SK-N-SH (cell line): ENCODE results near the gene TRAPPC12. TPM values are rescaled to one million over a fixed set of nuclear protein-coding genes. Genes with fewer than 3 reads are reported as not detected.

Experiments used
- CTCF ChIA-PET: fragments of 300-600, 350-600 bp; formaldehyde crosslinking; extraction: SDS; loops from one replicate; lab custom pipeline; 2021; lab: Yijun Ruan, JAX
- POLR2A ChIA-PET: fragments of 350-600 bp; sonication (Branson Sonifier 250); formaldehyde crosslinking; extraction: SDS; loops from one replicate; lab custom pipeline; 2020; ENCODE audit warnings: antibody characterized with exemption, inconsistent platforms; lab: Yijun Ruan, JAX
- DNase-seq: peaks from one replicate; pipeline ENCODE4 v3.0.0; 2012
- H2AFZ ChIP-seq: fragments of 200-600 bp; sonication (generic); 2 replicates; pipeline ENCODE4 v1.8.1; 2016; ENCODE audit warnings: antibody characterized with exemption, mild to moderate bottlenecking, low read depth
- H3F3A ChIP-seq: fragments of 200-600 bp; sonication (generic); replicated peaks from 2 replicates; pipeline ENCODE3; 2016; ENCODE audit warnings: antibody characterized with exemption, mild to moderate bottlenecking; ENCODE audit not compliant: insufficient read depth
- H3K27ac ChIP-seq, 2 experiments: fragments of 200-500 bp in 1 of 2; fragments of 200-600 bp in 1 of 2; sonication (Bioruptor generic) in 1 of 2; sonication (generic), shearing (Covaris generic) in 1 of 2; 2 replicates each; pipeline versions ENCODE4 v1.5.1 to v1.6.1; 2014 to 2016; ENCODE audit warnings: low read depth in 2 of 2, inconsistent platforms in 1 of 2, low read length in 1 of 2, mild to moderate bottlenecking in 1 of 2, mixed read lengths in 1 of 2
- H3K27me3 ChIP-seq: fragments of 200-600 bp; sonication (generic), shearing (Covaris generic); 2 replicates; pipeline ENCODE4 v1.6.1; 2016; ENCODE audit warnings: mixed run types; ENCODE audit not compliant: insufficient read depth
- H3K36me3 ChIP-seq, 2 experiments: fragments of 200-500 bp in 1 of 2; fragments of 200-600 bp in 1 of 2; sonication (Bioruptor generic) in 1 of 2; sonication (generic) in 1 of 2; replicated peaks in 1 of 2; 2 replicates each; pipeline versions ENCODE3 to v1.5.1; 2014 to 2016; ENCODE audit warnings: low read length in 1 of 2, mild to moderate bottlenecking in 1 of 2; ENCODE audit not compliant: insufficient read depth in 2 of 2, control insufficient read depth in 1 of 2
- H3K4me1 ChIP-seq, 2 experiments: fragments of 200-500 bp in 1 of 2; fragments of 200-600 bp in 1 of 2; sonication (Bioruptor generic) in 1 of 2; sonication (generic), shearing (Covaris generic) in 1 of 2; 2 replicates each; pipeline versions ENCODE4 v1.5.1 to v1.6.1; 2014 to 2016; ENCODE audit warnings: low read depth in 1 of 2, low read length in 1 of 2, mixed run types in 1 of 2; ENCODE audit not compliant: insufficient read depth in 2 of 2, control insufficient read depth in 1 of 2
- H3K4me2 ChIP-seq: fragments of 200-600 bp; sonication (generic), shearing (Covaris generic); 2 replicates; pipeline ENCODE4 v1.6.1; 2017; ENCODE audit warnings: mixed run types
- H3K4me3 ChIP-seq, 2 experiments: fragments of 200-500 bp in 1 of 2; fragments of 200-600 bp in 1 of 2; sonication (Bioruptor generic) in 1 of 2; sonication (generic), shearing (Covaris generic) in 1 of 2; 2 replicates each; pipeline versions ENCODE4 v1.5.1 to v1.8.1; 2014 to 2016; ENCODE audit warnings: low read depth in 2 of 2, inconsistent platforms in 1 of 2, low read length in 1 of 2, mild to moderate bottlenecking in 1 of 2, mixed read lengths in 1 of 2, moderate library complexity in 1 of 2
- H3K79me2 ChIP-seq: fragments of 200-600 bp; sonication (generic); 2 replicates; pipeline ENCODE4 v1.8.1; 2017; ENCODE audit warnings: mild to moderate bottlenecking; ENCODE audit not compliant: insufficient read depth
- H3K9ac ChIP-seq: fragments of 200-600 bp; sonication (generic); 2 replicates; pipeline ENCODE4 v1.6.1; 2017; ENCODE audit warnings: mixed run types
- H3K9me2 ChIP-seq: fragments of 200-600 bp; sonication (generic); 2 replicates; pipeline ENCODE4 v1.6.1; 2017; ENCODE audit warnings: mixed run types
- H3K9me3 ChIP-seq: fragments of 200-600 bp; sonication (generic); 2 replicates; pipeline ENCODE4 v1.6.1; 2017; ENCODE audit warnings: mixed run types, mild to moderate bottlenecking, moderate library complexity
- H4K20me1 ChIP-seq: fragments of 200-600 bp; sonication (generic); 2 replicates; pipeline ENCODE4 v1.6.1; 2017; ENCODE audit warnings: mild to moderate bottlenecking, mixed run types; ENCODE audit not compliant: insufficient read depth
- EP300 ChIP-seq, 2 experiments: IDR thresholded peaks; 2 replicates each; pipeline versions ENCODE4 v1.4.0 to v1.6.1; 2012; ENCODE audit warnings: borderline replicate concordance in 1 of 2, low read depth in 1 of 2, low read length in 1 of 2
- EZH2phosphoT487 ChIP-seq: fragments of 200-600 bp; sonication (generic); IDR thresholded peaks from 2 replicates; pipeline ENCODE4 v1.6.1; 2017; ENCODE audit warnings: low read depth, mixed run types, mild to moderate bottlenecking, antibody characterized with exemption, moderate library complexity, borderline replicate concordance
- FOXJ3 ChIP-seq: sonication (generic); formaldehyde crosslinking; IDR thresholded peaks from 2 replicates; pipeline ENCODE4 v1.5.1; 2020; ENCODE audit warnings: mild to moderate bottlenecking, missing genetic modification reagents
- GATA2 ChIP-seq: sonication (generic); formaldehyde crosslinking; IDR thresholded peaks from 2 replicates; pipeline ENCODE4 v1.5.0; 2020; ENCODE audit warnings: mild to moderate bottlenecking, missing genetic modification reagents
- IRF3 ChIP-seq: fragments of 150-350 bp; IDR thresholded peaks from 2 replicates; pipeline ENCODE4 v1.6.1; 2016; ENCODE audit warnings: mild to moderate bottlenecking, low read depth, low read length
- JUND ChIP-seq: IDR thresholded peaks from 2 replicates; pipeline ENCODE4 v1.4.0; 2012
- MEF2A ChIP-seq: IDR thresholded peaks from 2 replicates; pipeline ENCODE4 v1.4.0; 2012; ENCODE audit warnings: low read depth, borderline replicate concordance
- MXI1 ChIP-seq: IDR thresholded peaks from 2 replicates; pipeline ENCODE4 v1.6.1; 2012; ENCODE audit warnings: mild to moderate bottlenecking, low read depth, low read length, improper control_type of control experiment
- NFIC ChIP-seq: IDR thresholded peaks from 2 replicates; pipeline ENCODE4 v1.4.0; 2012; ENCODE audit warnings: borderline replicate concordance
- PBX3 ChIP-seq: IDR thresholded peaks from 2 replicates; pipeline ENCODE4; 2012
- POLR2AphosphoS5 ChIP-seq: IDR thresholded peaks from 2 replicates; pipeline ENCODE4 v1.6.1; 2012; ENCODE audit warnings: low read depth, low read length
- RAD21 ChIP-seq: IDR thresholded peaks from 2 replicates; pipeline ENCODE4 v1.6.1; 2012; ENCODE audit warnings: mild to moderate bottlenecking, low read length
- RXRA ChIP-seq: IDR thresholded peaks from 2 replicates; pipeline ENCODE4 v1.4.0; 2012; ENCODE audit warnings: low read depth, mild to moderate bottlenecking, borderline replicate concordance
- SIN3A ChIP-seq: IDR thresholded peaks from 2 replicates; pipeline ENCODE4 v1.6.1; 2012; ENCODE audit warnings: low read depth, mild to moderate bottlenecking, low read length, moderate library complexity, borderline replicate concordance
- SMC3 ChIP-seq: IDR thresholded peaks from 2 replicates; pipeline ENCODE4 v1.6.1; 2012; ENCODE audit warnings: low read depth, low read length, improper control_type of control experiment
- TCF12 ChIP-seq: IDR thresholded peaks from 2 replicates; pipeline ENCODE4 v1.4.0; 2012
- TEAD4 ChIP-seq: IDR thresholded peaks from 2 replicates; pipeline ENCODE4 v1.4.0; 2012; ENCODE audit warnings: mild to moderate bottlenecking, borderline replicate concordance; ENCODE audit not compliant: insufficient read depth
- YY1 ChIP-seq: IDR thresholded peaks from 2 replicates; pipeline ENCODE4 v1.4.0; 2012; ENCODE audit warnings: low read depth, mild to moderate bottlenecking
- ZBTB33 ChIP-seq: IDR thresholded peaks from 2 replicates; pipeline ENCODE4 v1.4.0; 2012; ENCODE audit warnings: low read depth, borderline replicate concordance
- WGBS: methylation state at CpG from one replicate; pipeline ENCODE4 v1.1.6; 2017; ENCODE audit warnings: low lambda C conversion rate; 5-methylcytosine and 5-hydroxymethylcytosine counted together
- polyA plus RNA-seq, 3 experiments: library from polyadenylated mRNA; depleted of rRNA; stranded (reverse); fragments of >200 nt; gene quantifications; 2 replicates each; pipeline ENCODE4 v1.2.3, GENCODE V29; 2012

The TRAPPC12 gene
- polyA plus RNA-seq, 1 of the 3 experiments (the other 2 are of a cell fraction) = 83.3 TPM

- no peak overlapping the region for H3K4me2 ChIP-seq
- H3K9ac ChIP-seq = no peak overlapping the region
- TF ChIP-seq EZH2phosphoT487 (no peak), SMC3 (no peak), ZBTB33 (no peak), RAD21 (no peak), PBX3 (no peak), MEF2A (no peak), JUND (no peak), TEAD4 (no peak), EP300 (IDR thresholded peaks at IDR 0.05; ENCODE audit: borderline replicate concordance in 1 of 2, low read depth in 1 of 2, low read length in 1 of 2) (no peak), MXI1 (no peak), FOXJ3 (CRISPR knock-in tag) (no peak), YY1 (no peak), SIN3A (no peak), RXRA (no peak), NFIC (no peak), TCF12 (no peak), GATA2 (no peak), POLR2AphosphoS5 (no peak), IRF3 (no peak)
- H4K20me1 ChIP-seq = no peaks in the 10 kb centered on the region
- H3K79me2 ChIP-seq = no peaks in the 10 kb centered on the region
- peaks cover 0 to 6% of the 10 kb centered on the region in 2 experiments; a peak in 1 of 4 replicates for H3K4me1 ChIP-seq
- peak; percentile 48 for DNase-seq
- WGBS = 87% methylated on average over 27 of the region's 27 CpGs
- H3K9me2 ChIP-seq = no peaks in the 10 kb centered on the region
- H3K27ac ChIP-seq = no peak overlapping the region
- ChIA-PET POLR2A (no interaction called here), CTCF (no interaction called here)
- H3K36me3 ChIP-seq = no peaks in the 10 kb centered on the region
- H3K9me3 ChIP-seq = no peaks in the 10 kb centered on the region
- peaks cover 4% of the 10 kb centered on the region for H3F3A ChIP-seq
- H2AFZ ChIP-seq = no peak overlapping the region
- no peak overlapping the region for H3K4me3 ChIP-seq
- no peaks in the 10 kb centered on the region for H3K27me3 ChIP-seq
Observed at GRCh38 chr2:3488855-3489763, 109.6 kb downstream of the TRAPPC12 start.
